HG03378 (cell line): ENCODE measurements around the gene IL4.
"Not testable (repeated sequence)": the region's sequence is repeated elsewhere in the genome, so short reads cannot be mapped to it uniquely, and the experiment has no call there.

ENCODE experiments used
- ATAC-seq: cut with Tn5 transposase; IDR thresholded peaks from one replicate; pipeline ENCODE4 v1.9.1; 2021; ENCODE audit warnings: mild to moderate bottlenecking, moderate library complexity; ENCODE audit not compliant: unreplicated experiment

Gene IL4

GRCh38 chr5:132689513-132689912 lies 15.7 kb downstream of the IL4 start:
- ATAC-seq = no peak

- no peak for ATAC-seq
Measured at GRCh38 chr5:132690156-132690555, 16.4 kb downstream of the IL4 start.

GRCh38 chr5:132691755-132692631 lies 18.2 kb downstream of the IL4 start:
- ATAC-seq = not testable (repeated sequence)

- ATAC-seq = no peak
Measured at GRCh38 chr5:132692632-132692967, 18.8 kb downstream of the IL4 start.

- no peak for ATAC-seq
Measured at GRCh38 chr5:132695956-132696355, 22.2 kb downstream of the IL4 start.

- no peak for ATAC-seq
Measured at GRCh38 chr5:132704875-132705274, 31.1 kb downstream of the IL4 start.

GRCh38 chr5:132708645-132709044 lies 34.9 kb downstream of the IL4 start:
- ATAC-seq = no peak

- ATAC-seq = no peak
Measured at GRCh38 chr5:132714456-132715307, 40.9 kb downstream of the IL4 start.

- ATAC-seq = no peak
Measured at GRCh38 chr5:132718544-132719312, 44.9 kb downstream of the IL4 start.

- no peak for ATAC-seq
Measured at GRCh38 chr5:132725745-132726144, 52.0 kb downstream of the IL4 start.

- ATAC-seq = no peak
Measured at GRCh38 chr5:132729896-132730295, 56.1 kb downstream of the IL4 start.
